ENCODE measurements around the gene ADCY5.

DNA sequence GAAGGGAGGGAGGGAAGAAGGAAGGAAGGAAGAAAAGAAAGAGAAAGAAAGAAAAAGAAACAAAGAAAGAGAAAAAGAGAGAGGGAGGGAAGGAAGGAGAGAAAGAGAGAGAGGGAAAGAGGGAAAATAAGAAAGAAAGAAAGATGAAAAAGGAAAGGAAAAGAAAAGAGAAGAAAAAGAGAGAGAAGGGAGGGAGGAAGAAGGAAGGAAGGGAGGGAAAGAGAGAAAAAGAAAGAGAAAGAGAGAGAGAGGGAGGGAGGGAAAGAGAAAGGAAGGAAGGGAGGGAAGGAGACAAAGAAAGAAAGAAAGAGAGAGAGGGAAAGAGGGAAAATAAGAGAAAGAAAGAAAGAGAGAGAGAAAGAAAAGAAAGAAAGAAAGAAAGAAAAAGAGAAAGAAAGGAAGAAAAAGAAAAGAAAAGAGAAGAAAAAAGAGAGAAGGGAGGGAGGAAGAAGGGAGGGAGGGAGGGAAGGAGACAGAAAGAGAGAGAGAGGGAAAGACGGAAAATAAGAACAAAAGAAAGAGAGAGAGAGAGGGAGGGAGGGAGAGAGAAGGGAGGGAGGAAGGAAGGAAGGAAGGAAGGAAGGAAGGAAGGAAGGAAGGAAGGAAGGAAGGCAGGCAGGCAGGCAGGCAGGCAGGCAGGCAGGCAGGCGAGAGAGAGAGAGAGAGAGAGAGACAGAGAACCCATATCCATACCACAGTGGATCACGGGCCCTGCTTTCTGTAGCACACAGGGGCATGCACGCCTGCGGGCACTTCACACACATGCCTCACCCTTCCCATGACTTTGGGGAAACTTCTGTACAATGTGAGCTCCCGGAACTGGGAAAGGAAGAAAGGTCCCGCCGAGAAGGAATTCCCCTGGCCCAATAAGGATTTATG lies 52.5 kb downstream of the ADCY5 start:
- TF ChIP-seq, protein P1, sequence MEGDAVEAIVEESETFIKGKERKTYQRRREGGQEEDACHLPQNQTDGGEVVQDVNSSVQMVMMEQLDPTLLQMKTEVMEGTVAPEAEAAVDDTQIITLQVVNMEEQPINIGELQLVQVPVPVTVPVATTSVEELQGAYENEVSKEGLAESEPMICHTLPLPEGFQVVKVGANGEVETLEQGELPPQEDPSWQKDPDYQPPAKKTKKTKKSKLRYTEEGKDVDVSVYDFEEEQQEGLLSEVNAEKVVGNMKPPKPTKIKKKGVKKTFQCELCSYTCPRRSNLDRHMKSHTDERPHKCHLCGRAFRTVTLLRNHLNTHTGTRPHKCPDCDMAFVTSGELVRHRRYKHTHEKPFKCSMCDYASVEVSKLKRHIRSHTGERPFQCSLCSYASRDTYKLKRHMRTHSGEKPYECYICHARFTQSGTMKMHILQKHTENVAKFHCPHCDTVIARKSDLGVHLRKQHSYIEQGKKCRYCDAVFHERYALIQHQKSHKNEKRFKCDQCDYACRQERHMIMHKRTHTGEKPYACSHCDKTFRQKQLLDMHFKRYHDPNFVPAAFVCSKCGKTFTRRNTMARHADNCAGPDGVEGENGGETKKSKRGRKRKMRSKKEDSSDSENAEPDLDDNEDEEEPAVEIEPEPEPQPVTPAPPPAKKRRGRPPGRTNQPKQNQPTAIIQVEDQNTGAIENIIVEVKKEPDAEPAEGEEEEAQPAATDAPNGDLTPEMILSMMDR (conservative IDR thresholded peaks at IDR 0.05): no peak
- TF ChIP-seq EZH2 (IDR thresholded peaks at IDR 0.05; ENCODE audit: low read depth): no peak
